ENCODE results near the gene ARID3A. TPM values are rescaled to one million over a fixed set of nuclear protein-coding genes. Genes with fewer than 3 reads are reported as not detected.

The ARID3A gene
- total and polyA plus RNA-seq, 2 of the 4 experiments (the other 2 are of a cell fraction): 16.0 to 23.1 TPM

DNA sequence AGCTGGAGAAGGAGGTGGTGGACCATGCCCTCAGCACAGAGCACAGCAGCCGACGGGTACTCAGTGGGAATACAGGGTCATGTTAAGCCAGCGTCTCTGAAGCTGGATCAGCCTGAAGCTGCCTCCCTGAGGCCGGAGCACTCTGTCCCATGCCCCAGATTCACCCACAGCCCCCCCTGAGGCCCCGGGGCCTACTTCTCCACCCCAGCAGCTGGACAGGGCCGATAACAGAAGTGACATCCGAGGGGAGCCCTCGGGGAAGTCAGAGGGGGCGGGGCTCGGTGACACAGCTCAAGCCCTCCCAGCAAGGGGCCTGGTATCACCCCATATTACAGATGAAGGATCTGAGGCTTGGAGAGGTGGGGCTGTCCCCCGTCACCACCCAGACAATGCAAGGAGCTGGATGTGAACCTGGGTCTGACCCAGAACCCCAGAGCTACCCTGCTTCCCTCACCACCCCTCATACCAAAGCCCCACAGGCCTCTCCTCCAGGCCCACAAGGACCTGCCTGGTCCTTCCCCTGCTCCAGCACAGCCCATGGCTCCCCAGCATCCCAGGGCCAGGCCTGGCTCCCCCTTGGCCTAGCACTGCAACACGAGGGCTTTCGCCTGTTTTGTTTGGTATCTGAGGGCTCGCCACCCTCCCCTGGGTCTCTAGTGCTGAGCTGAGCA is 18.5 kb upstream of the ARID3A start:
- Histone ChIP-seq H3K18ac (ENCODE audit: low read depth, low read length) (no peak overlapping the region), H2AFZ (replicated peaks; ENCODE audit: low read length, poor library complexity) (no peak overlapping the region), H3K4ac (ENCODE audit: low read depth, low read length) (no peak overlapping the region), H4K8ac (ENCODE audit: low read depth in 2 of 2, low read length in 2 of 2) (no peak overlapping the region), H3K4me1 (ENCODE audit: control insufficient read depth, insufficient read depth, low read length) (peaks cover 8% of the 10 kb centered on the region; the same call in 1 of the 2 replicates), H2BK5ac (ENCODE audit: low read depth, low read length, poor library complexity, severe bottlenecking) (no peak overlapping the region), H3K9ac (ENCODE audit: low read depth, low read length) (no peak overlapping the region), H3K27me3 (ENCODE audit: control insufficient read depth, insufficient read depth, low read length) (no peaks in the 10 kb centered on the region), H3K14ac (replicated peaks; ENCODE audit: low read depth, low read length) (no peak overlapping the region), H4K91ac (ENCODE audit: insufficient read depth, low read depth, low read length) (no peak overlapping the region), H4K20me1 (ENCODE audit: insufficient read depth, low read length) (peaks cover 73% of the 10 kb centered on the region), H3K4me2 (ENCODE audit: low read depth, low read length) (no peak overlapping the region), H3K9me3 (ENCODE audit: control insufficient read depth, insufficient read depth, low read length) (no peaks in the 10 kb centered on the region), H3K27ac (ENCODE audit: insufficient read depth, low read length) (no peak overlapping the region), H3K4me3 (ENCODE audit: insufficient read depth, low read depth, low read length) (no peak overlapping the region), H2BK15ac (ENCODE audit: low read depth, low read length) (no peak overlapping the region), H3K36me3 (ENCODE audit: control insufficient read depth, insufficient read depth, low read length) (peaks cover 5% of the 10 kb centered on the region; the same call in 1 of the 2 replicates), H2BK120ac (ENCODE audit: low read depth, low read length) (no peak overlapping the region), H2AK5ac (ENCODE audit: low read depth, low read length) (no peak overlapping the region), H2BK20ac (ENCODE audit: low read depth, low read length) (no peak overlapping the region), H2AK9ac (replicated peaks; ENCODE audit: low read depth, low read length, poor library complexity) (no peak overlapping the region), H3K9me1 (ENCODE audit: insufficient read depth, low read length) (no peaks in the 10 kb centered on the region), H4K5ac (ENCODE audit: low read depth, low read length) (no peak overlapping the region), H3K79me1 (ENCODE audit: low read depth in 1 of 2, low read length in 2 of 2) (peaks cover 16 to 75% of the 10 kb centered on the region in 2 experiments), H3K23ac (ENCODE audit: low read depth, low read length) (no peak overlapping the region), H3K56ac (ENCODE audit: extremely low read depth, insufficient read depth, low read length) (no peak overlapping the region)
- dilution Hi-C loops (cut with HindIII; ENCODE audit: low sequenced_read_pairs, unreplicated experiment) (no loop called here), intact Hi-C loops (cut with micrococcal nuclease) (no loop called here), in situ Hi-C loops (cut with MboI; ENCODE audit: low sequenced_read_pairs) (no loop called here)
- no TSS peak for BruUV-seq (replicated peaks)
- ChIA-PET CTCF (no interaction called here), POLR2A (ENCODE audit: unreplicated experiment) (no interaction called here)
- TF ChIP-seq, protein P1, sequence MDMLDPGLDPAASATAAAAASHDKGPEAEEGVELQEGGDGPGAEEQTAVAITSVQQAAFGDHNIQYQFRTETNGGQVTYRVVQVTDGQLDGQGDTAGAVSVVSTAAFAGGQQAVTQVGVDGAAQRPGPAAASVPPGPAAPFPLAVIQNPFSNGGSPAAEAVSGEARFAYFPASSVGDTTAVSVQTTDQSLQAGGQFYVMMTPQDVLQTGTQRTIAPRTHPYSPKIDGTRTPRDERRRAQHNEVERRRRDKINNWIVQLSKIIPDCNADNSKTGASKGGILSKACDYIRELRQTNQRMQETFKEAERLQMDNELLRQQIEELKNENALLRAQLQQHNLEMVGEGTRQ (IDR thresholded peaks at IDR 0.05; ENCODE audit: low read depth, low read length): no peak
- TF ChIP-seq FOS (IDR thresholded peaks at IDR 0.05; ENCODE audit: low read depth, low read length): no peak
- no peak for TF ChIP-seq MAFK (IDR thresholded peaks at IDR 0.05; ENCODE audit: low read depth, low read length)
- TF ChIP-seq RFX5 (IDR thresholded peaks at IDR 0.05; ENCODE audit: low read depth, low read length): no peak
- TF ChIP-seq, protein P2, sequence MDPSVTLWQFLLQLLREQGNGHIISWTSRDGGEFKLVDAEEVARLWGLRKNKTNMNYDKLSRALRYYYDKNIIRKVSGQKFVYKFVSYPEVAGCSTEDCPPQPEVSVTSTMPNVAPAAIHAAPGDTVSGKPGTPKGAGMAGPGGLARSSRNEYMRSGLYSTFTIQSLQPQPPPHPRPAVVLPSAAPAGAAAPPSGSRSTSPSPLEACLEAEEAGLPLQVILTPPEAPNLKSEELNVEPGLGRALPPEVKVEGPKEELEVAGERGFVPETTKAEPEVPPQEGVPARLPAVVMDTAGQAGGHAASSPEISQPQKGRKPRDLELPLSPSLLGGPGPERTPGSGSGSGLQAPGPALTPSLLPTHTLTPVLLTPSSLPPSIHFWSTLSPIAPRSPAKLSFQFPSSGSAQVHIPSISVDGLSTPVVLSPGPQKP (IDR thresholded peaks at IDR 0.05; ENCODE audit: borderline replicate concordance, low read depth, low read length): no peak
- TF ChIP-seq MXI1 (IDR thresholded peaks at IDR 0.05; ENCODE audit: borderline replicate concordance, low read depth, low read length): no peak
- TF ChIP-seq, protein P3, sequence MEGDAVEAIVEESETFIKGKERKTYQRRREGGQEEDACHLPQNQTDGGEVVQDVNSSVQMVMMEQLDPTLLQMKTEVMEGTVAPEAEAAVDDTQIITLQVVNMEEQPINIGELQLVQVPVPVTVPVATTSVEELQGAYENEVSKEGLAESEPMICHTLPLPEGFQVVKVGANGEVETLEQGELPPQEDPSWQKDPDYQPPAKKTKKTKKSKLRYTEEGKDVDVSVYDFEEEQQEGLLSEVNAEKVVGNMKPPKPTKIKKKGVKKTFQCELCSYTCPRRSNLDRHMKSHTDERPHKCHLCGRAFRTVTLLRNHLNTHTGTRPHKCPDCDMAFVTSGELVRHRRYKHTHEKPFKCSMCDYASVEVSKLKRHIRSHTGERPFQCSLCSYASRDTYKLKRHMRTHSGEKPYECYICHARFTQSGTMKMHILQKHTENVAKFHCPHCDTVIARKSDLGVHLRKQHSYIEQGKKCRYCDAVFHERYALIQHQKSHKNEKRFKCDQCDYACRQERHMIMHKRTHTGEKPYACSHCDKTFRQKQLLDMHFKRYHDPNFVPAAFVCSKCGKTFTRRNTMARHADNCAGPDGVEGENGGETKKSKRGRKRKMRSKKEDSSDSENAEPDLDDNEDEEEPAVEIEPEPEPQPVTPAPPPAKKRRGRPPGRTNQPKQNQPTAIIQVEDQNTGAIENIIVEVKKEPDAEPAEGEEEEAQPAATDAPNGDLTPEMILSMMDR (conservative IDR thresholded peaks at IDR 0.05; ENCODE audit: low read depth, low read length): no peak
- no peak for TF ChIP-seq CEBPB (IDR thresholded peaks at IDR 0.05; ENCODE audit: low read depth, low read length)
- TF ChIP-seq NFE2L2 (IDR thresholded peaks at IDR 0.05; ENCODE audit: low read depth, low read length): no peak
- TF ChIP-seq POLR2A (IDR thresholded peaks at IDR 0.05; ENCODE audit: low read depth, low read length): no peak
- no peak for TF ChIP-seq MAZ (IDR thresholded peaks at IDR 0.05; ENCODE audit: borderline replicate concordance, low read depth, low read length)
- DNase-seq (no peak), ATAC-seq (ENCODE audit: low read depth) (no peak)
- WGBS, 2 experiments (ENCODE audit: extremely low coverage in 2 of 2, insufficient read length in 1 of 2): 100% methylated on average over 3 of the region's 14 CpGs; no CpG with 5 or more reads in 1 of the 2 experiments

Measured in IMR-90 (cell line).